ENCODE measurements around the gene VPREB3.

Gene VPREB3

DNA sequence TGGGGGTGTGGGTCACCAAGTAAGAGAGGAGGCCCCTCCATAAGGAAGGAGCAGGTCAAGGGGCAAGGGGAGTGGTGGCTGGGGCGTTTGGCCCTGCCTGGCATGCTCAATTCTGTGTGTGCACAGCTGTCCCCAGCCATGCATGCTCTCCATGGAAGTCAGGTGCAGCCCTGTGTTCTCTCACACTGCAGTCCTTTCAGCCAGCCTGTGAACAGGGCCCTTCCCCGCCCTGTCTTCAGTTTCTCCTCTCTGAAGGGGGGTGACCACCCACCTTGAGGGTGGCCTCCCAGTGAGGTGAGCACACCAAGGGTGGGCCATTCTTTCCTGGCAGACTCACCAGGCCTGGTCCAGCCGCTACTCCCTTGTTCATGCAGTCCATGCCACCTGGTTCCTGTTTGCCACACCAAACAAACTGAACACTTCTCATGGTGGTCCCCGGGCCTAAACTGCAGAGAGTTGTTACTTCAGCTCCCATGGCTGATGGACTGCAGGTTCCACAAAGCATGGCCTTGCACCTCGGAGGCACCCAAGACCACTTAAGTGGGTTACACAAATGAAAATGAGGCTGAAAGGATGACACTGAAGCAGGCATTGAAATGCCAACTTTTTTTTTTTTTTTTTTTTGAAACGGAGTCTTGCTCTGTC lies 15.2 kb upstream of the VPREB3 start (continued):
- no peak for TF ChIP-seq TSHZ2 (CRISPR knock-in tag; IDR thresholded peaks at IDR 0.05)
- TF ChIP-seq CSDC2 (CRISPR knock-in tag; IDR thresholded peaks at IDR 0.05) = no peak
- no peak for TF ChIP-seq CREB5 (CRISPR knock-in tag; IDR thresholded peaks at IDR 0.05; ENCODE audit: low read depth)
- no peak for TF ChIP-seq PPARA (CRISPR knock-in tag; IDR thresholded peaks at IDR 0.05; ENCODE audit: borderline replicate concordance)
- no peak for TF ChIP-seq ESRRG (CRISPR knock-in tag; IDR thresholded peaks at IDR 0.05)
- TF ChIP-seq, protein P1, sequence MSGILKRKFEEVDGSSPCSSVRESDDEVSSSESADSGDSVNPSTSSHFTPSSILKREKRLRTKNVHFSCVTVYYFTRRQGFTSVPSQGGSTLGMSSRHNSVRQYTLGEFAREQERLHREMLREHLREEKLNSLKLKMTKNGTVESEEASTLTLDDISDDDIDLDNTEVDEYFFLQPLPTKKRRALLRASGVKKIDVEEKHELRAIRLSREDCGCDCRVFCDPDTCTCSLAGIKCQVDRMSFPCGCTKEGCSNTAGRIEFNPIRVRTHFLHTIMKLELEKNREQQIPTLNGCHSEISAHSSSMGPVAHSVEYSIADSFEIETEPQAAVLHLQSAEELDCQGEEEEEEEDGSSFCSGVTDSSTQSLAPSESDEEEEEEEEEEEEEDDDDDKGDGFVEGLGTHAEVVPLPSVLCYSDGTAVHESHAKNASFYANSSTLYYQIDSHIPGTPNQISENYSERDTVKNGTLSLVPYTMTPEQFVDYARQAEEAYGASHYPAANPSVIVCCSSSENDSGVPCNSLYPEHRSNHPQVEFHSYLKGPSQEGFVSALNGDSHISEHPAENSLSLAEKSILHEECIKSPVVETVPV (CRISPR knock-in tag; IDR thresholded peaks at IDR 0.05) = no peak
- TF ChIP-seq ZFP3 (CRISPR knock-in tag; IDR thresholded peaks at IDR 0.05) = no peak

- peak; percentile 84 for ATAC-seq
- TF ChIP-seq CSDC2 (CRISPR knock-in tag; IDR thresholded peaks at IDR 0.05) (no peak), GLIS3 (CRISPR knock-in tag; IDR thresholded peaks at IDR 0.05) (0 out of 2 replicates have a peak, but pooled peaks have one; percentile 4), TOX (CRISPR knock-in tag; IDR thresholded peaks at IDR 0.05; ENCODE audit: borderline replicate concordance) (no peak), SNAI2 (CRISPR knock-in tag; IDR thresholded peaks at IDR 0.05) (no peak), TSHZ2 (CRISPR knock-in tag; IDR thresholded peaks at IDR 0.05) (0 out of 2 replicates have a peak, but pooled peaks have one; percentile 20)
Measured at GRCh38 chr22:23767673-23768548, 13.7 kb upstream of the VPREB3 start, which contains the start of gene CHCHD10. TSS of gene CHCHD10 (minus strand) at chr22:23767972. CDS start at chr22:23767874, 98 bp downstream.

- no peak for TF ChIP-seq ZNF8 (CRISPR knock-in tag; IDR thresholded peaks at IDR 0.05)
- TF ChIP-seq BACH2 (CRISPR knock-in tag; IDR thresholded peaks at IDR 0.05; ENCODE audit: borderline replicate concordance) = no peak
- no peak for TF ChIP-seq CSDC2 (CRISPR knock-in tag; IDR thresholded peaks at IDR 0.05)
- TF ChIP-seq PPARA (CRISPR knock-in tag; IDR thresholded peaks at IDR 0.05; ENCODE audit: borderline replicate concordance) = no peak
- TF ChIP-seq GLIS3 (CRISPR knock-in tag; IDR thresholded peaks at IDR 0.05) = no peak
- no peak for TF ChIP-seq CREB5 (CRISPR knock-in tag; IDR thresholded peaks at IDR 0.05; ENCODE audit: low read depth)
- no peak for TF ChIP-seq ISL1 (CRISPR knock-in tag; IDR thresholded peaks at IDR 0.05)
- TF ChIP-seq ESRRG (CRISPR knock-in tag; IDR thresholded peaks at IDR 0.05) = no peak
- TF ChIP-seq TSHZ2 (CRISPR knock-in tag; IDR thresholded peaks at IDR 0.05) = no peak
Measured at GRCh38 chr22:23767303-23767672, 13.1 kb upstream of the VPREB3 start.

More at GRCh38 chr22:23767303-23767672, 13.1 kb upstream of the VPREB3 start:
- peak; percentile 7 for ATAC-seq

All from SK-N-SH treated with all-trans-retinoic acid at 6 μM for 48 hours (cell line).